HT-29 (cell line): ENCODE measurements around the gene IL11RA. TPM values are rescaled to one million over a fixed set of nuclear protein-coding genes. Genes with fewer than 3 reads are reported as not detected.

Experiments used
- DNase-seq: peaks from one replicate; pipeline ENCODE4 v3.0.0-alpha.2; 2015; ENCODE audit warnings: low spot score
- total RNA-seq: library from RNA; depleted of rRNA; stranded (reverse); fragments of >200 nt; shearing (Covaris generic); gene quantifications from 2 replicates; pipeline ENCODE4 v1.2.3, GENCODE V29; 2014

Gene IL11RA
- total RNA-seq, 1 experiment from 2014 or later = 4.7 TPM

DNA sequence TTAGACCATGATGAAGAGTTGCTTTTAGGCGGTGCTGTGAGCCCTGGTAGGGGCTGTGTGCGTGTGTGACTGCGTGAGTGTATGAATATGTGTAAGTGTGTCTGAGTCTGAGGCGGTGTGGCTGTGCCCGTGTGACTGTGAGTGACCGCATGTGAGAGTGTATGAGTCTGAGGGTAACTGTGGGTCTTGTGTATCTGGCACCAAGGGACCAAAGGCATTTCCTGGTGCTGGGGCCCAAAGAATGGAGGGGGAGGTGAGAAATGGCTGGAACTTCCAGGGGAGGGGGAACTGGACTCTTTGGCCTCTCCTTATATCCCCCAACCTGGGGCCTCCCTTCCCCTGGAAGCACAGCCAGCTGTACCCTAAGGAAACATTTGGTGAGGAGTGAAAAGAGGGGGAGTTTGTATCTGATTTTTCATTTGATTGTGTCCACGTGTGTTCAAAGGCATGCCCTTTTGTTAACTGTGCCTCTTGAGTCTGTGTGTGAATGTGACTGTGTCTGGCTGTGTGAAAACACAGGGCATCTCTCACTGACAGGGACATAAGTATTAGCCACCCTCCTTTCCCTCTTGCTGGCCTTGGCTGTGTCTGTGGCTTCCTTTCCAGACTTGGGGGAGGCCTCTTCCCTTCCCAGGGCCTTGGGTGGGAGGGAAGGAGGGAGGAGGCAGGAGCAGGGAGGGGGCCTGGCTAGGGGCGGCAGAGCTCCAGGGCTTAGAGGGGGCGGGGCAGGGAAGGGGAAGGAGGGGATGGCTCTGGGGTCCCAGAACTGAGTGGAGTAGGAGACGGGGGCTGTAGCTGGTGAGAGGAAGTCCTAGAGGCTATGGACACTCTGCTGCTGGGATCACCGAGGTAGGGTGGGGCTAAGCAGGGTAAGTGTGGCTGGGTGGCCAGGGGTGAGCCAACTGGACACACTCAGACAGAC lies 1.4 kb downstream of the IL11RA start:
- DNase-seq = no peak

DNA sequence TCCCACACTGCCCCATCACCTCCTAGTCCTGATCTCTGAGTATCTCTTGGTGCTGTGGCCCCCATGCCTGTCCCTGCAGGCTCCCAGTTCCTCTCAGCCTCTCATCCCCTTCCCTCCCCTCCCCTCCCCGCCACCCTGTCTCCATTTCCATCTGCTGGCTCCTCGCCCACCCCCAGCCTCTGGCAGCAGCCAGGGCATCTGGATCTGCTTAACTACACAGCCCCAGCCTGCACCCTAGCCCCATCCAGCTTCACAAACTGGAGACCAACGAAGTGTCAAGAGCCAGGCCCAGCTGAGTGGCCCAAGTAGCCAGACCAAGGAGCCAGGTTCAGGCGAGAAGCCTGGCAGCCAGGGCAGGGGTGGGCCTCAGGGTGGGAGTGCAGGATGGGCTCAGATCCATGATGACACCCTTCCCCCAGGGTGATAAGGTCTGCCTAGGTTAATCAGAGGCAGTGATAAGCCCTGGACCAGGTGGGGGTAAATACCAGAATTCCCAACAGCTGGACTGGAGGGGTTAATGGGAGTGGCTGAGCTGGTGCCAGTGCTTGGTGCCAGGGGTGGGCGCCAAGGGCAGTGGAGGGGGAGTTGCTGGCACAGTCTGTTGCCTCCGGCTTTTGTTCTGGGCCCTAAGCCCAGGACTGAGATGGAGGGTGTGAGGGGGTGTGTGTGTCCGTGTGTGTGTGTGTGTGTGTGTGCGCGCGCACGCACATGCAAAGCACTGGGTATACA lies 2.5 kb downstream of the IL11RA start:
- no peak for DNase-seq

DNA sequence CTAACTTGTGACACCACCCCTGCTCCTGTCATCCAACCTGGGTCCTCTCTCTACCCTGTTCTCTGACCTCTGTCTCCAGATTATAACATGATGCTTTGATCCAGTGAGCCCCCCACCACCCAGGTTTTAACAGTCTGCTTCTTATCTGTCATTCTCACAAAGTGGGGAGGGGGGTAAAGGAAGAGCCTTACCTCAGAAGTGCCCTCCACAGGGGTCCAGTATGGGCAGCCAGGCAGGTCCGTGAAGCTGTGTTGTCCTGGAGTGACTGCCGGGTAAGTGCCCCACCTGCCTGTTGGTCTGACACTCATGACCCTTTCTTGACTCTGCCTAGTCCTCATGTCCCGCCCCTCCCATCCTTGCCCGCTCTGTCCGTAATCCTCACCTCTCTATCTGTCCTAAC lies 3.4 kb downstream of the IL11RA start:
- no peak for DNase-seq

DNA sequence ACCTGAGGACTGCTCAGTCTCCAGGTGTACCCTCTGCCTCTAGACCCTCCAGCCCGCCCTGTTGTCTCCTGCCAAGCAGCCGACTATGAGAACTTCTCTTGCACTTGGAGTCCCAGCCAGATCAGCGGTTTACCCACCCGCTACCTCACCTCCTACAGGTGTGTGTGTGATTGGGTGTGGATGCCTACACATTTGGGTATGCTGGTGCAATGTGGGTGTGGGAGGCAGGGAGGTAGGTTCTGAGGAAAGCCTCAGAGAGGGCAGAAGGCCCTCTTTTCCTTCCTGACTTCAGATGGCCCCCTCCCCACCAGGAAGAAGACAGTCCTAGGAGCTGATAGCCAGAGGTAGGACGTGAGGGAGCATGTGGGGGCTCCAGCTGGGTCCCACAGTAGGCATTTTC lies 5.0 kb downstream of the IL11RA start:
- no peak for DNase-seq

DNA sequence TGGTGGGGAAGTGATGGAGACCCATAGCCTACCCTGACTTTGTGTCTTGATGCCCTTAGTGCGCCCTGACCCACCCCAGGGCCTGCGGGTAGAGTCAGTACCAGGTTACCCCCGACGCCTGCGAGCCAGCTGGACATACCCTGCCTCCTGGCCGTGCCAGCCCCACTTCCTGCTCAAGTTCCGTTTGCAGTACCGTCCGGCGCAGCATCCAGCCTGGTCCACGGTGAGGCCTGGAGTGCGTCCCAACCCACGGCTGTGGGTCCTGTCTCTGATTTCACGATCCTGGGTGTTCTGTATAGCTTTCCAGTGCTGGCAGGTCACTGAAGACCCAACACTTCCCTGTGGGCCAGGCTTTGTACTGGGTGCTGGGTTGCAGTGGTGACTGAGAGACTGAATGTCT lies 6.5 kb downstream of the IL11RA start:
- DNase-seq = no peak

DNA sequence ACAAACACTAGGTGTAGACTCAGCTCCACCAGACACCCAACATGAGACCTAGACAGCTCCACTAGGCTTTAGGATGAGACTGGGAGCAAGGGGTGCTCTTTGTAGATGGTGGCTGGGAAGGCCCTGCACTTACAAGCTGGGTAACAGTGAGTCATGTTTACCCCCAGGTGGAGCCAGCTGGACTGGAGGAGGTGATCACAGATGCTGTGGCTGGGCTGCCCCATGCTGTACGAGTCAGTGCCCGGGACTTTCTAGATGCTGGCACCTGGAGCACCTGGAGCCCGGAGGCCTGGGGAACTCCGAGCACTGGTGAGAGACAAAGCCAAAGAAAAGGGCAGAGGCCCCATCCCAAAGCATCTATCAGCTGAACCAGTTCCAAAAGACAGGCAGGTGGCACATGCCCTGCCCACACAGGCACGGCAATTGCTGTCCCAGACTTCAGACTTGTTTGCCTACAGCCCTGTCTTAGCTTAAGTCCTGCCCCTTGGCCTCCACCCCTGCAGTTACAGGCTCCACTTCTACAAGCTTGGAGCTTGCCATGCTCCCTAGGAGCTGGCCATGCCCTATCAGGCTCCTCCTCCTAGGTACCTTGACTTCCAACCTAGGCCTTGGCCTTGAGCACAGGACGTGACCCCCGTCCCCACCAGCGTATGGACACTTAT lies 7.7 kb downstream of the IL11RA start:
- peak; percentile 23 for DNase-seq

DNA sequence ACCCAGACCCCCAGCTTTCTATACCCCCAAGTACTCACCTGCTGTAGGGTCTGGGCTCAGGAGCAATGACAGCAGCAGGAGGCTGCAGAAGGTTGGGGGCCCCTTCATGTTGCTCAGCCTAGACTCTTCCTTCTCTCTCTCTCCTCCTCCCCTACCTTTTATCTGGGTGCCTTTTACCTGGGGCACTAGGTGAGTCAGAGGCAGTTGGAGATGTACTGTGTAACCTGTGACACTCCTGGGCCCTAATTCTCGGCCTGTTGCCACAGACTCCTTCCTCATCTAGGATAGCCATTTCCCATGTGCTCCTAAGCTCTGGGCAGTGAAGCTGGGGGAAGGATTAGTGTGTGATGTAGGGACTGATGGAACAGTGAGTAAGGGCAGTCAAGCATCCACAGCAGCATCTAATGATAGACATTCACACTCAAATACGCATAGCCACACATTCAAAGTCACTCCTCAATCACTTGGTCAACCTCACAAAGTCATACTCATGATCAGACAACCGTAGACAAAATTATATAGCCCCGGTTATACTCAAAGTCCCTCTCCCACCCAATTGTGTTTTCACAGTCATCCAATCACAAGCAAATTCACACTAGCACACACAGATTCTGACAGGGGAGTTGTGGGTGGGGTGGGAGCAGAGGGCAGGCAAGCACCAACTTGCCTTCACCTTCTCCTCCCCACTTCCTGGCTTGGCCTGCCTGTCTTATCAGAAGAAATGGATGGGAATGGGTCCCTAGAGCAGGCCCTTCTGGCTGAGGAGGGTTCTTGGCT lies 10.7 kb downstream of the IL11RA start, which contains the start of gene CCL27:
Gene CCL27 (minus strand): TSS at position 132 of the 777 bp plus-strand sequence. CDS start 24 bp downstream, at position 108.
- DNase-seq = no peak

DNA sequence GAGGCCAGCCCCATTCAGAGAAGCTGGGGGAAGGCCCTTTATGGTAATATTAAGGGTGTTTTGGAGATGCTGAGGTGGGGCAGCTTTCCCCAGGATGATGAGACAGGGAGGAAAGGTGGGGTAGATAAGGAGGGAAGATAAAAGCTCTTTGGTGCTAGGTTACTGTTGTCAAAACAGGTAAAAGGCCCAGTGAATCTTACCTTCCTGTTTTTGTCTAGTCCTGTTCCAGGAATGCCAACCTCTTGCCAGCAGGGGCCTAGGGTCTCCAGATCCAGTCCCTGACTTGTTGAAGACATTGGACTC lies 11.3 kb downstream of the IL11RA start:
- no peak for DNase-seq

DNA sequence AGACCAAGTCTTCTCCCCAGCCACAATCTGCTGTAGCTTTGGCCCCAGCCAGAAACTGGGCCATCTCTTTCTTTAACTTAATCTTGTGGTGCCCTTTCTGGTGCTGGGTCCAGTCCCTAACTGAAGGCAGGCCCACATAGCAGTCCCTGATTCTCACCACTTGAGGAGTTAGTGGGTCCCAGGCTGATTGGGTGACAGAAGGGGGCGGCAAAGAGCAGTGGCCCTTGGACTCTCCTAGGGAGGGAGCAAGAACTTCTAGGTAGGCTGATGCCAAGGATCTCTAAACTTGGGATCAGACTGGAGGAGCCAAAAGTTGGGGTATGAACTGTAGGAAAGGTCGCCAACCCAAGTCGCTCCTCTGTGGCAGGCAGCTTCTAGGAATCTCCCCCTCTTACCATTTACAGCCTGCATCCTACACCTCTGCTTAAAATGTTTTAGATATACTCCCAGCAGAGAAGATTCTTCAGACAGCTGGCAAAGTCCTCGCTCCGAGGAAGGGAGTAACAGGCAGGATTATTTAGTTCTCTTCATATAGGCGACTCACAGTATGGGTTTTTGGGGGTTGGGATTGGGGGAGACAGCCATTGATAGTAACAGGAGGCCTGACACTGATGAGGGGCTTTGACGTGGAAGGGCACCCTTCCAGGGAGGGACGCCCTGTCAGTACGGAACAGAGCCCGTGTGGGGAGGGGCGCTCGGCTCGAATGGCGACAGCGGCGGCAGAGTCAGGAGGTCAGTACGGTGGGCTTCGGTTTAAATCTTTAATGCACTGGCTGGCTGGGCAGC lies 12.5 kb downstream of the IL11RA start:
- DNase-seq = peak; percentile 89

DNA sequence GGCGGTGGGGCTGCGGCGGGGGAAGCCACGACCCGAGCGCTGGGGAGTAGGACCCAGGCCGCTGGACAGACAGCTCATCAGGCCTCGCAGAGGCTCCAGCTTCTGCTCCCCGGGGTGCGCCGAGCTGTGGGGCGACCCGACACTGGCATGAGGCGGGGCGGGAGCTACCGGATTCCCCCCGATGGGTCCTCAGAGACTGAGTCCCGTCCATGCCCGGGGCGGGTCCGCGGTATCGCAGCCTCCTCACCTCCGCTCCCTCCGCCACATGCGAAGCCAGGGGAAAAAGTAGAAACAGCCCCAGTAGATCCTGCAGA lies 13.0 kb downstream of the IL11RA start:
- no peak for DNase-seq

DNA sequence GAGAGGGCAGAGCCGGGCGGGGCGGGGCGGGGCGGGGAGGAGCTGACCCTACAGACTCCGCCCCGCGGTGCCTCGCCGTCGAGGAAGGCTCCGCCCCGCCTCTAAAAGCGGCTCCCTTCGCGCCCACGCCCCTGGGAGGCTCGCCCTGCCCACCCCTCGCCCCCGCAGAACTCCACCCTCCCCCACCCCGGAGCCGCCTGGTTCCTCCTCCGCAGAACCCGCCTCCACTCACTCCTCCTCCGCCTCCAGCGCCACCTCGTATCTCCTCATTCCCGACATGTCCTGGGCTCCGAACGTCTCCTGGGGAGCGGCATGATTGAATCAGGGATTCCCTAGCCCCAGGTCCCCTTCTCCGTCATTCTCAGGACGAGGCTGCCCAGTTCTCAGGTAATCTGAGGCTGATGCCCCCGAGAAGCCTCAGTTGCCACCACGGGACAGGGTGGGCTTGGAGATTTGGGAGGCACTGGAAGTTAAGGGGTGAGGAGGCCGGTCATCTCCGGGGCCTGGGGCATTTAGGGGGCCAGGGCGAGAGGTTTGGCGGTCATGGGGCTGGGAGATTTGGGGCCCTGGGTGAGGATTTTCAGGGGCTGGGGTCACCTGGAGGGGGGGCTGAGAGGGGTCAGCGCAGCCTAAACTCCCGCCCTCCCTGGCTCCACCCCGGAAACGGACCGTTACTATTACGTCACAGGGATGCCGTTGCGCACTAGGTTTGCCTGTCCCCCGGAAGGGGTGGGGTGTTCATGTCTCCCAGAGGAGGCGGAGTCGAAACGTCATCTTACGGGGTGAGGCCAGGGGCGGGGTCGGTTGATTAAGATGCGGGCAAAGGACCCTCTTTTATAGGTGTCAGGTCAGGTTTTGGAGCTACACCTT lies 13.6 kb downstream of the IL11RA start:
- DNase-seq = peak; percentile 91

DNA sequence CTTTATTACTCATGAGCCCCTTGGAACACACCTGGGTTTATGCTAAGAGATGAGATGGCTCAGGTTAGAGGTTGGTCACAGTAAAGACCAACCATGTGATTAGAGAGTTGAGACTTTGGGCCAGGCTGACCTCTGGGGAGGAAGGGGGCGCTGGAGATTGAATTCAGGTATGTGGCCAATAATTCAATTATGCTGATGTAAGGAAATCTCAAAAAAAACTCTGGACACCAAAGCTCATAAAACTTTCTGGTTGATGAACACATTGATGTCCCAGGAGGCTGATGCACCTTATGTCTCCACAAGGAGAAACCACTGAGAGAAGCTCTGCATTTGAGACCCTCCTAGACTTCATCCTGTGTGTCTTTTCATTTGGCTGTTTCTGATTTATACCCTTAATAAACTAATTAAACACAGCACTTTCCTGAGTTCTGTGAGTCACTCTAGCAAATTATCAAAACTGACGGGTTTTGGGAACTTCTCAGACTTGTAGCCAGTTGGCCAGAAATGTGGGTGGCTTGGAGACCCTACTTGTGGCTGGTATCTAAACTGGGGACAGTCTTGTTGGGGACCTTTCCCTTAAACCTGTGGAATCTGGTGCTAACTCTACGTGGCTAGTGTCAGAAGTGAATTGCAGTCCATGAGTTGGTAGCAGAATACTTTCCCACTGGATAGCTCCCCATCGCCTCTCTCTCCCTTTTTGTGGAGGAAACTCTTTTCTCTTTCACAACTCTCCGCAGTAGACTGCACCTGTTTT lies 18.0 kb downstream of the IL11RA start:
- DNase-seq = no peak

DNA sequence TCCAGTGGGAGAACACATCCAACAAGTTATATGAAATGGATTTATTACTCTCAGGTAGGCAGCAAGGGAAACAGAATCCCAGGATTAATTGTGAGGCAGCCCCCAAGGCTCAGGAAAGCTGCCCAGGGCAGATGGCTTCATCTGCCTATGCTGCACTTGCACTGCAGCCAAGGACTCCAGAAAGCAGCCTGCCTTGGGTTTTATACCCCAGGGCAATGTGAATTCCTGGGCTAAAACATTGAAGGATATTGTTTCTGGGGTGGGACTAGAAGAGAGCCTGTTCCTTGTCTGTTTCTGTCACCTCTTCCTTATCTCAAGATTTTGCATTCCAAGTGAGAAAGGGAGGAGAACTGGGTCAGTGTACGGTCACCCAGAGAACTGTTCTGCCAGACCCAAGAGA lies 19.3 kb downstream of the IL11RA start:
- no peak for DNase-seq

DNA sequence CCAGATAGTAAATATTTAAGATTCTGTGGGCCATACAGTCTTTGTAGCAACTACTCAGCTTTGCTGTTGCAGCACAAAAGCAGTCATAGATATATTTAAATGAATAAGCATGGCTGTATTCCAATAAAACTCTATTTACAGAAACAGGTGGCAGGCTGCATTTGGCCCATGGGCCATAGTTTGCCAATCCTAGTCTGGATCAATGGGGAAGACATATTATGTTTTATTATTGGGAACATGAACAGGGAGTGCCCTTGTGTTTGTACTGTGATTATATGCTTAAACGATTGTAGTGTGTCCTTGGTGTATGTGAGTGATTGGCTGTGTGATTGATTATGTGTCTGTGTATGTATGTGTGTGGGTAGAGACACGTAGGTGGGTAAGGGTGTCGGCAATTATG lies 22.5 kb downstream of the IL11RA start:
- DNase-seq = no peak

DNA sequence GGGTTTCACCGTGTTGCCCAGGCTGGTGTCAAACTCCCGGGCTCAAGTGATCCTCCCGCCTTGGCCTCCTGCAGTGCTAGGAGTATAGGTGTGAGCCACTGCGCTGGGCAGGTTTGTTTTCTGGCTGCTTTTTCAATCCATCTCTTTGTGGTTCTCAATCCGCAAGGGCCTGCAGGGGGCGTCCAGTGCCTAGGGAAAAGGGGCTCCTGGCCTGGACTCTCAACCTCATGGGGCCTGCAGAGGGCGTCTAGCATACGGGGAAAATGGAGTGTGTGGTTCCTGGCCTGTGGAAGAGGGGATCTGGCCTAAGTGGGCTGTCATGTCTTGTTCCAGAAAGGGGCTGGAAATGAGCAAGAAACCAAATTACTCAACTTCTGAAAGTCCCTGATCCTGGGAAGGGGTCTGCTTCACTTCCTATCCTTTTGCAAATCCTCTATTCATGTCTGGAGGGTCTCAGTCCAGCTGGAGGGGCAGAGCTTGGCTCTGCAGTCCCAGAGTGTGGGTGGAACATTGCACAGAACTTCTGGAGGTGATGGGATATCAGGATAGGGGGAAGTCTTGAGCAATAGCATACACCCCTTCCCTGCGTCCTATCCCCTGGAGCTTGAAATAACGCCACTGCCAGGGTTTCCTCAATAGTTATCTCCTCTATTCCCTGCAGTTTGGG lies 23.2 kb downstream of the IL11RA start:
- peak; percentile 87 for DNase-seq

DNA sequence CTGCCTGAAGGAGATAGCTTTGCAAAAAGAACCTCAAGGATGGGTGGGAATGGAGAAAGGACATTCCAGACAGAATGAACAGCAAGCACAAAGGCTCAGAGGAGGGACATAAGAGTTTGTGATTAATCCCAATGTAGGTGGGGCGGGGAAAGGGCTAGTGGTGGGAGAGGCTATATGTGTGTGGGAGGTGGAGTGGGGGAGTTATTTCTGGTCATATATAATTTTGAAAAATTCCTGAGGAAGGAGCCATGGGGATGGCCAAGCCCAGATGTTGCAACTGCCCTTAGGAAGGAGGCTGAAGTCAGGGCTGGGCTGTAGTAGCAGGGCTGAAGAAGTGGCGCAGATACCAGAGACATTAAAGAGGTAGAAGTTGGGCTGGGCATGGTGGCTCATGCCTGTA lies 23.9 kb downstream of the IL11RA start:
- no peak for DNase-seq

DNA sequence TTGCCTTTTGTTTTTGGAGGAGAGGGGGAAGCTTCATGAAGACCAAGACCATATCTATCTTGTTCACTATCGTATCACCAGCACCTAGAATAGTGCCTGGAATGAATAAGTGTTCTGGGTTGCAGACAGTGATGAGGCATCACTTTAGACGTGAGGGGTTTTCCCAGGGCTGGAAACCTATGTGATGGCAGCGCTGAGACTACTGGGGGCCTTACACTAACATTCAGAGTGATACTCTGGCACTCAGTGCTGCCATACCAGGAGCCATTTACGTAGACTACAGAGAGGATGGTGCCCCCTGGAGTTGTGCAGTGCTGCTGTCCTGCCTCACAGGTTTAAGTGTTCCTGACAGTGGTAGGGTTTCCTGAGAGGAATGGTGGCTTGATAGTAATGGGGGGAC lies 32.2 kb downstream of the IL11RA start:
- DNase-seq = no peak

DNA sequence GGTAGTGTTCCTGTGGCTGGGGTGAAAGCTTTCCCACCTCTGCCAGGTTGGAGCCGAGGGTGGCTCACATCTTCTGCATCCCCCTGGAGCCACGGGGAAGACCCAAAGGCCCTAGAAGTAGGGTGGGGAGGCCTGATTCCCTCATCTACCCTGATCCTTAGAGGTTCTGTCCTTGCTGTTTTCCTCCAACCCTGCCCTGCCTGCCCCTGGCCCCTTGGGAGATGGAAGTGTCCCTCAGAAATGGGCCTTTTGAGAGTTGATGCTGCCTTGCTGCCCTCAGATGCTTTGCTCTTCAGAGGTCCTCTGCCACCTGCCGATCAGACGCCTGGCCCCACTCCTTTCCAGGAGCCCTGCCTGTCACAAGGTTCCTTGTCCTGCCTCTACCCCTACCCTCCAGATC lies 32.8 kb downstream of the IL11RA start:
- no peak for DNase-seq

DNA sequence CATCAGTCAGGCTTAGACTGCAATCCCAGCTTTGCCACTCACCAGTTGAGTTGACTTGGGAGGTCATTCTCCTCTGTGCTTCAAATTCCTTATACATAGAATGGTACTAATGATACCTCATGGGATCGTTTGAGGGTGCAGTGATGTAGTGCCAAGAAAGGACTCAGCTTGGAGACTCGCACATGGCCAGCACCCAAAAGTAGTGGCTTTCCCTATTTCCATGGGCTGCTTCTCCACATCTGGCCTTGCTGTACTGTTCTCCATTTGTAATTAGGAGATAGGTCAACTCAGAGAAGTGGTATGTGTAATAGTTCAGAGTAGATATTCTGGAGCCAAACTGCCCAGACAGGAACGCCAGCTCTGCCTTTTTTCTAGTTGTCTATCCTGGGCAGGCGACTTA lies 33.6 kb downstream of the IL11RA start:
- no peak for DNase-seq
